Testis (tissue), 2 donors: ENCODE data around the gene PREPL.

ENCODE experiments used
- CTCF ChIP-seq, 3 experiments: fragments of 450-650 bp in 2 of 3; fragments of 200-600 bp in 1 of 3; sonication (generic) in 1 of 3; IDR thresholded peaks; one replicate each; pipeline ENCODE4 v1.5.1; 2016 to 2019; ENCODE audit warnings: antibody characterized with exemption in 3 of 3, mild to moderate bottlenecking in 2 of 3, moderate library complexity in 1 of 3
- POLR2A ChIP-seq: fragments of 450-650 bp; IDR thresholded peaks from one replicate; pipeline ENCODE4 v1.6.1; 2017; ENCODE audit warnings: antibody characterized with exemption, mild to moderate bottlenecking, moderate library complexity

GRCh38 chr2:44360749-44361329 is 455 bp downstream of the PREPL start:
- TF ChIP-seq POLR2A: no peak
- TF ChIP-seq CTCF (IDR thresholded peaks at IDR 0.05): no peak
